Kidney (tissue), 14 donors: Measurements from ENCODE around the gene PGC. TPM values are rescaled to one million over a fixed set of nuclear protein-coding genes. Genes with fewer than 3 reads are reported as not detected.

Experiments used
- DNase-seq, 5 donors: peaks; one replicate each; pipeline ENCODE4 v3.0.0-alpha.2; 2013 to 2020
- FAIRE-seq: peaks from 2 replicates; lab custom pipeline; 2012; peaks lifted over from hg19 to GRCh38; lab: Jason Lieb, UNC
- H3K27ac ChIP-seq, 2 donors: one replicate each; pipeline ENCODE4 v1.7.0; 2013; ENCODE audit warnings: low read depth in 2 of 2, low read length in 2 of 2, inconsistent platforms in 1 of 2
- H3K27me3 ChIP-seq: one replicate; pipeline ENCODE4 v1.7.1; 2013; ENCODE audit warnings: low read length, inconsistent platforms; ENCODE audit not compliant: control insufficient read depth, insufficient read depth
- H3K36me3 ChIP-seq, 3 donors: one replicate each; pipeline versions ENCODE4 v1.7.0 to v1.7.1; 2013; ENCODE audit warnings: low read length in 3 of 3, control low read depth in 1 of 3, inconsistent platforms in 1 of 3; ENCODE audit not compliant: insufficient read depth in 3 of 3, control insufficient read depth in 2 of 3
- H3K4me1 ChIP-seq, 3 donors: one replicate each; pipeline versions ENCODE4 v1.7.0 to v1.7.1; 2013; ENCODE audit warnings: low read length in 3 of 3, inconsistent platforms in 1 of 3, low read depth in 1 of 3; ENCODE audit not compliant: control insufficient read depth in 2 of 3, insufficient read depth in 2 of 3
- H3K4me3 ChIP-seq, 3 donors: one replicate each; pipeline versions ENCODE4 v1.7.0 to v1.8.1; 2013; ENCODE audit warnings: low read length in 3 of 3, control low read depth in 1 of 3, inconsistent platforms in 1 of 3
- H3K9ac ChIP-seq, 3 donors: one replicate each; pipeline versions ENCODE4 v1.7.0 to v1.7.1; 2013; ENCODE audit warnings: low read length in 3 of 3, control low read depth in 1 of 3, inconsistent platforms in 1 of 3
- H3K9me3 ChIP-seq, 3 donors: one replicate each; pipeline versions ENCODE4 v1.7.0 to v1.7.1; 2013; ENCODE audit warnings: low read length in 3 of 3, control low read depth in 1 of 3, inconsistent platforms in 1 of 3; ENCODE audit not compliant: control insufficient read depth in 2 of 3, insufficient read depth in 1 of 3
- intact Hi-C: fragments of 100-400 bp; cut with DNase I; formaldehyde crosslinking; loops from one replicate; pipeline ENCODE4 v1.11.1; 2022
- polyA plus RNA-seq: library from polyadenylated mRNA; stranded (reverse); fragments of 350-450 nt; fragmentation: Illumina TruSeq; extraction: RNeasy Lipid Tissue Mini Kit (QIAGEN cat#74804); gene quantifications from one replicate; pipeline ENCODE4 v1.2.3, GENCODE V29; 2014; ENCODE audit warnings: low read depth, low replicate concordance; ENCODE audit not compliant: insufficient read depth
- total RNA-seq: library from RNA; stranded (reverse); fragmentation: NEBNext Ultra II Directional; extraction: Animal tissue kit (Norgen Biotek cat#: 25700); gene quantifications from one replicate; pipeline ENCODE4 v1.2.1, GENCODE V29; 2021
- TF ChIP-seq, protein P1 (sequence below): IDR thresholded peaks from 3 replicates; pipeline ENCODE4 v1.5.1; 2012; ENCODE audit warnings: mild to moderate bottlenecking, moderate library complexity, borderline replicate concordance; ENCODE audit not compliant: insufficient read depth; ENCODE audit errors: extremely low read depth
- donor health status: control.
- donor health status: control.
- donor health status: control.
- donor health status: control.
- donor health status: control.
- donor health status: DM: yes; HTN: yes; CAD: no.
- donor health status: Normal renal cell carcinoma (clear cell type).

PGC gene
- total and polyA plus RNA-seq, 2 donors from 2014 or later = 0.39 TPM; not detected in 1

DNA sequence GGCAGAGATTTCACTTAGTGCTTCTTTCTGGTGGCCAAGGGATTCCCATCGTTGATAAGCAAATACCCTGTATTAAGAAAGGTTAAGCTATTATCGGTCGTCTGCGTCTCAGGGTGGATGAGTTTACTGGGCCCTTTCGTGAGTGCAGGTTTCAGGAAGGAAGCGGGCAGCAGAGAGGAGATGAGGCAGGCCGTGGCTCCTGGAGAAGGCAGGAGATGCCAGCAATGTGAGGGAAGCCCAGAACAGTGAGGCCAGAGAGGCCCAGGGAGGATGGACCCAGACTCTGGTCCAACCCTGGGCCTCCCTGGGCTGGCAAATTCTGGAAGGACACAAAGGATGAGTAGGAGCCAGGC, 23.0 kb downstream of the PGC start:
- TF ChIP-seq, protein P1, sequence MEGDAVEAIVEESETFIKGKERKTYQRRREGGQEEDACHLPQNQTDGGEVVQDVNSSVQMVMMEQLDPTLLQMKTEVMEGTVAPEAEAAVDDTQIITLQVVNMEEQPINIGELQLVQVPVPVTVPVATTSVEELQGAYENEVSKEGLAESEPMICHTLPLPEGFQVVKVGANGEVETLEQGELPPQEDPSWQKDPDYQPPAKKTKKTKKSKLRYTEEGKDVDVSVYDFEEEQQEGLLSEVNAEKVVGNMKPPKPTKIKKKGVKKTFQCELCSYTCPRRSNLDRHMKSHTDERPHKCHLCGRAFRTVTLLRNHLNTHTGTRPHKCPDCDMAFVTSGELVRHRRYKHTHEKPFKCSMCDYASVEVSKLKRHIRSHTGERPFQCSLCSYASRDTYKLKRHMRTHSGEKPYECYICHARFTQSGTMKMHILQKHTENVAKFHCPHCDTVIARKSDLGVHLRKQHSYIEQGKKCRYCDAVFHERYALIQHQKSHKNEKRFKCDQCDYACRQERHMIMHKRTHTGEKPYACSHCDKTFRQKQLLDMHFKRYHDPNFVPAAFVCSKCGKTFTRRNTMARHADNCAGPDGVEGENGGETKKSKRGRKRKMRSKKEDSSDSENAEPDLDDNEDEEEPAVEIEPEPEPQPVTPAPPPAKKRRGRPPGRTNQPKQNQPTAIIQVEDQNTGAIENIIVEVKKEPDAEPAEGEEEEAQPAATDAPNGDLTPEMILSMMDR = no peak
- H3K36me3 ChIP-seq = no peaks in the 10 kb centered on the region
- peak overlapping the region; percentile 47 to 70 for H3K27ac ChIP-seq
- peaks cover 0 to 42% (median 13%) of the 10 kb centered on the region in 3 donors for H3K4me1 ChIP-seq
- peak in 1 of 5 donors; percentile 59 for DNase-seq
- intact Hi-C loops = no loop called here
- H3K9me3 ChIP-seq = no peaks in the 10 kb centered on the region
- no peaks in the 10 kb centered on the region for H3K27me3 ChIP-seq
- H3K9ac ChIP-seq = no peak overlapping the region
- no peak for FAIRE-seq
- no peak overlapping the region for H3K4me3 ChIP-seq

DNA sequence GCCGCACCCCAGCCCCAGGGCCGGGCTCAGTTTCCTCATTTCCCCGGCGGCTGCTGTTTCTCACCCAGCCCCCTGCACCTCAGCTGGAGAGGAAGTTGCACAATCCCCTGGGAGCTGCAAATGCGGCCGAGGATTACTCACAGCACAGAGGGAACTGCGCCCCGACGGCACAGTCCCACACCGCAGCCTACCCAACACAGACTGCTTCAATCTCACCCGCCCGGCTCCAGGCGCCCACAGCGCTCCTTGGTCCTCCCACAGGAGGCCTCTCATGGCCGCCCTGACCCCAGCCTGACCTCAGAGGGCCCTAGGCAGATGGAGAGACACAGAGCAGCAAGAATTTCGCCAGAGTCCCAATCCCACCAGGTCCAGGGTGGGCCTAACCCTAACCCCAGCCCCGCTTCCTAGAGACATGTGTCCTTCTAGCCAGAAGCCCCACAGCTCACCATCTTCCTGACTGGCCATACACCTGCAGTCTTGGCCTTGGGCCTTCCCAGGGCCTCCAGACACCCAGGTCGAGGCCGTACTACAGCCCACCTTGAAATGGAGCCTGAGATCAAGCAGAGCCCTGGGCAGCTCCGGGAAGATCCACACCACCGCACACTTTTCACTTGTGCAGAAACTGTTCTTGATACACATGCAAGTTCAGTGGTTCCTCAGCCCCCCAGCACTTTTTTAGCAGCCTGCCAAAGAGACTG, 23.5 kb downstream of the PGC start:
- intact Hi-C loops = no loop called here
- peaks cover 0 to 40% (median 13%) of the 10 kb centered on the region in 3 donors for H3K4me1 ChIP-seq
- peak overlapping the region; percentile 47 to 70 for H3K27ac ChIP-seq
- H3K9me3 ChIP-seq = no peaks in the 10 kb centered on the region
- peak in 2 of 5 donors; percentile 35 to 93 for DNase-seq
- no peak overlapping the region for H3K9ac ChIP-seq
- no peaks in the 10 kb centered on the region for H3K27me3 ChIP-seq
- H3K36me3 ChIP-seq = no peaks in the 10 kb centered on the region
- TF ChIP-seq, protein P1 = no peak
- peak overlapping the region in 1 of 3 donors; percentile 30 for H3K4me3 ChIP-seq
- FAIRE-seq = no peak

DNA sequence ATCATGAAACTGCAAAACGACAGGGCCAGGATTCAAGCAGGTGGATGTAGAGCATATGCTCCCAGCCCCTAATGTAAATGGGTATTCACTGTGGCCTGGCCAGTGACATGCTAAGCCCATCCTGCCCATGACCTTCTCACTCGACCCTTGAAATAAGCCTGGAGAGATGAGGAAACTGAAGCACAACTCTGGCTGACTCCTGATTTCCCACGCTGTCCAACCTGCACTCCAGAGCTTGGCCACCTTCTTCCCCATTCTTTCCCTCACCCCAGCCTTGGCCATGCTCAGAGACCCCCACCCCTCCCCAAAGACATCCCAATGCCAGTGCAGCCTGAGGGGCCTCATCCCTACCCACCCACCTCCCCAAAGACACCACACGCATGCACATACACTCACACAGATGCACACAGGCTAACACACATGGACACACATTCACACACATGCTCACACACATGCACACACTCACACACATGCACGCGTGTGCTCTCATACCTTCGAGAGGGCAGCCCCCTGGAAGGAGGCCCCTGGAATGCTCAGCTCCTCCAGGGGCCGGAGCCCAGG, 24.1 kb downstream of the PGC start:
- intact Hi-C loops = no loop called here
- H3K36me3 ChIP-seq = no peaks in the 10 kb centered on the region
- DNase-seq (peak in 1 of 5 donors; percentile 65), FAIRE-seq (no peak)
- TF ChIP-seq, protein P1 = no peak
- H3K27me3 ChIP-seq = no peaks in the 10 kb centered on the region
- H3K4me1 ChIP-seq = peaks cover 0 to 37% (median 13%) of the 10 kb centered on the region in 3 donors
- H3K9me3 ChIP-seq = no peaks in the 10 kb centered on the region
- peak overlapping the region; percentile 47 to 59 for H3K27ac ChIP-seq
- H3K4me3 ChIP-seq = peak overlapping the region in 1 of 3 donors; percentile 30
- no peak overlapping the region for H3K9ac ChIP-seq
